Putamen (tissue), 1 donor: ENCODE results near the gene PRODH2.
"Not testable (repeated sequence)": the region's sequence is repeated elsewhere in the genome, so short reads cannot be mapped to it uniquely, and the experiment has no call there.

Source experiments
- DNase-seq: peaks from one replicate; pipeline ENCODE4 v3.0.0-alpha.2; 2016; ENCODE audit warnings: low spot score

Gene PRODH2

GRCh38 chr19:35843676-35844481 is 31.2 kb upstream of the PRODH2 start:
- DNase-seq, result no peak

DNA sequence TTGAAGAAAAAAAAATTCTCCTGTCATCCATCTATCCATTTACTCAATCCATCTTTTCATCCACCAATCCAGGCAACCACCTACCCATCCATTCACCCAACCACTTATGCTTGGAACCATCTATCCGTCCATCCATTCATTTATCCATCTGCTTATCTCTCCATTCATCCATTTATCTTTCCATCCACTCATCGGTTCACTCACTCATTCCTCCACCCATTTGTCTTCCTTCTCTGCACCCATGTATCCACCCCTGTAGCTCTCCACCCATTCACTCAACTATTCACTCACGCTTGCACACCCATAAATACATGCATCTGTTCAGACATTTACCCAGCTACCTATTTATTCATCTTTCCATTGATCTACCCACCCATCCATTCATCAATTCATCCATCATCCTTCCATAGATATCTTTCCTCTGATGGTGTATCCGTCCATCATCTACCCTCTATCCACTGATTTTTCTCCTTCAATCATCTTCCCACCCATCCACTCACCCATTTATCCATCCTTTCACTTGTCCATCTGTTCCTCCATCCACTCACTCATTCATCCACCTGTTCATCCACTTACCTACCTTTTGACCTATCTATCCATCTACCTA is 30.1 kb upstream of the PRODH2 start:
- no peak for DNase-seq

DNA sequence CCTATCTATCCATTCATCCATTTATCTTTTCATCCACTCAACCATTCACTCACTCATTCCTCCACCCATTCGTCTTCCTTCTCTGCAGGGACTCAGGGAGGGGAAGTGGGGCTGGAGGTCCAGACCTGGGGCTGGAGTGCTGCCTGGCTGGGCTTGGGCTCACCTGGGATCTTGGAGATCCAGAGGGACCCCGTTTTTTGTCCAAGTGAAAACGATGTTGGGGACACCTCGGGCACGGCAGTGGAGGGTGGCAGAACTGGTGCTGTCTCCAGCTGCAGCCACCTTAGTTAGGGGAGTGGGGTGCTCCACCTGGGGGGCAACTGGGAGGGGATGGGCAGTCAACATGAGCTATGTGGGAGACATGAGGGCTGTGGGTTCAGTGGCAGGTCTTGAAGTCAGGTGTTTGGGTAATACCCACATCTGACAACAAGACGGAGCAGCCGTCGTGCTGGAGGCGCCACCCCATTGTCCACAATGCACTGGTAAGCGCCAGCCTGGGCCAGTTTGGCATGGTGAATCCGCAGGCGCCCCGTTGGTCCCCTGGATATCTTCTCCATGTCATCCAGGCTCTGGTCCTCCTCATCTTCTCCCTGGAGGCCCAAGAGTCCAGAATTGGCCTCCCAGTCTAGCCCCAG is 29.4 kb upstream of the PRODH2 start:
- DNase-seq, result no peak

DNA sequence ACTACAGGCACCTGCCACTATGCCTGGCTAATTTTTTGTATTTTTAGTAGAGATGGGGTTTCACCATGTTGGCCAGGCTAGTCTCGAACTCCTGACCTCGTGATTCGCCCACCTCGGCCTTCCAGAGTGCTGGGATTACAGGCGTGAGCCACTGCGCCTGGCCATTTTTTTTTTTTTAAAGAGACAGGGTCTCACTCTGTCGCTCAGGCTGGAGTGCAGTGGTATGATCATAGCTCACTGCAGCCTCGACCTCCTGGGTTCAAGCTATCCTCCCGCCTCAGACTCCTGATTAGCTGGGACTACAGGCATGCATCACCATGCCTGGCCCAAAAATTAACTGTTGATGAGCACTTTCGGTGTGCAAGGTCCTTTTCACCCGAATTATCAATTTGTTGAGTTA is 23.5 kb upstream of the PRODH2 start:
- not testable (repeated sequence) for DNase-seq

GRCh38 chr19:35833972-35834371 is 21.3 kb upstream of the PRODH2 start:
- no peak for DNase-seq

GRCh38 chr19:35832054-35832453 is 19.4 kb upstream of the PRODH2 start:
- no peak for DNase-seq

GRCh38 chr19:35830986-35831385 is 18.3 kb upstream of the PRODH2 start:
- no peak for DNase-seq

- DNase-seq, result peak; percentile 17
These were observed 16.2 kb upstream of the PRODH2 start for GRCh38 chr19:35828692-35829301.

GRCh38 chr19:35824150-35824549 is 11.5 kb upstream of the PRODH2 start:
- no peak for DNase-seq

DNA sequence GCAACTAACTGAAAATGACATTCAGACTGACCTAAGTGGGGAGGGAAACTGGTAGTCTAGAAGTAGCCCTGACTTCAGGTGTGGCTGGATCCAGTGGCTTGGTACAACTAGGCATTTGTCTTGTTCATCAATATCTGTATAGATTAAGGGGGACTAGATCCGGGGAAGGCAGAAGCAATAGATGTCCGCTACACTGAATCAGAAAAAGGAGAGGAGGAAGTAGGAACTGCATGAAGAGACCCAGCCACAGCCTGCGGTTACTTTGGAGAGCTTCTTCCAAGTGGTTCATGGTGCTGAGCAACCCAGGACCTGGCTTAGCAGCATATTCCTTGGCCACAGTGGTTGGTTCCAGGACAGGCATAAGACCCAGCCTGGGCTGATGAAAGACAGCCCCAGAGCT is 9.9 kb upstream of the PRODH2 start:
- DNase-seq, result no peak

DNA sequence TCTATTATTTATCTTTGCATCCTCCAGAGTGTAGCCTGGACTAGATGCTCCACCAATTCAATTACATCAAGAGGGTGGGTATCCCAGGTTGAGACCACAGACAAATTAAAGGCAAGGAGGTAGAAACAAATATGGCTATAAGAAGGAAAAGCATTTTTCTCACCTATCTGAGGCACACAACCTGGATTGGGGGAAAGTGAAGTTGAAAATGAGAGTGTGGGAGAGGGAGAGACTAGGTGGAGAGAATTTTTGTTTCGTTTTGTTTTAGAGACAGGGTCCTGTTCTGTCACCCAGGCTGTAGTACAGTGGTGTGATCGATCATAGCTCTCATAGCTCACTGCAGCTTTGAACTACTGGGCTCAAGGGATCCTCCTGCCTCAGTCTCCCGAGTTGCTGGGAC is 5.8 kb upstream of the PRODH2 start:
- DNase-seq, result no peak

GRCh38 chr19:35816846-35817245 is 4.2 kb upstream of the PRODH2 start:
- DNase-seq, result no peak

DNA sequence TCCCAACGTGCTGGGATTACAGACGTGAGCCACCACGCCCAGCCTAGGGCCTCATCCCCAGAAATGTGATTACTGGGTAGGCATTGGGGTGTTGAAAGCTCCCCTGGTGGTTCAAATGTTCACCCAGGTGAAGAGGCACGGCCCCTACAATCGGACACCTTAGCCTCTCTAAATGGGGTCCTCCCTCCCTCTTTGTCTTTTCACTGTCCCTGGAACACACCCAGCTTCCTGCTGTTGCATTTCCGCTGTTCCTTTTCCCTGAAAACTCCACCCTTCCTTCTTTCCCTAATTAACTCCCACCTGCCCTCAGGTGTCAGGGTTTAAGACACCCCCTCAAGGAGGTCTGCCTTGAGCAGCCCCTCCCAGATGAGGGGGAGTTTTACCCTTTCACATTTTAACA is 3.6 kb upstream of the PRODH2 start:
- no peak for DNase-seq

DNA sequence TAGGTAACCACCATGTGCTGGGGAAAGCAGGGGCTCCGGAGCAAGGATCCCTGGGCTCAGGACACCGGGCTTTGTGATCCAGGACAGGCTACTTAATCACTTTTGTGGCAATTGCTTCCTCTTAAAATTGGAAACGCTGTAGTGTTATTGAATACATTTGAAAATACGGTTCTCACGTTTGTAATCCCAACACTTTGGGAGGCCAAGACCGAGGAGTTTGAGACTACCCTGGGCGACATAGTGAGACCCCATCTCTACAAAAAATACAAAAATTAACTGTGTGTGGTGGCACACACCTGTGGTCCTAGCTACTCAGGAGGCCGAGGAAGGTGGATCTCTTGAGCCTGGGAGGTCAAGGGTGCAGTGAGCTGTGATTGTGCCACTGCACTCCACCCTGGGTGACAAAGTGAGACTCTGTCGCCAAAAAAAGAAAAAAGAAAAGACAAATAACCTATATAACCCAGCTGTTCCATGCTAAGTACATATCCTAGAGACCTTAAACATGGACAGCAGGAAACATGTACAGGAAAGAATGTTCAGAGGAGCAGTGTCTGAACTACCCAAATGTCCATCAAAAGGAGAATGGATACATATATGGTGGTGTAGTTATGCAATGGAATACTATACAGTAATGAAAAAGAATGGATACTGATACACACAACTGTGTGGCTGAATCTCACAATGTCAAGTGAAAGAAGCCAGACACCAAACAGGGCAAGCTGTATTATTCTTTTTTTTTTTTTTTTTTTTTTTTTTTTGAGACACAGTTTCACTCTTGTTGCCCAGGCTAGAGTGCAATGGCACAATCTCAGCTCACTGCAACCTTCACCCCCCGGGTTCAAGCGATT is 622 bp upstream of the PRODH2 start:
- DNase-seq, result no peak

DNA sequence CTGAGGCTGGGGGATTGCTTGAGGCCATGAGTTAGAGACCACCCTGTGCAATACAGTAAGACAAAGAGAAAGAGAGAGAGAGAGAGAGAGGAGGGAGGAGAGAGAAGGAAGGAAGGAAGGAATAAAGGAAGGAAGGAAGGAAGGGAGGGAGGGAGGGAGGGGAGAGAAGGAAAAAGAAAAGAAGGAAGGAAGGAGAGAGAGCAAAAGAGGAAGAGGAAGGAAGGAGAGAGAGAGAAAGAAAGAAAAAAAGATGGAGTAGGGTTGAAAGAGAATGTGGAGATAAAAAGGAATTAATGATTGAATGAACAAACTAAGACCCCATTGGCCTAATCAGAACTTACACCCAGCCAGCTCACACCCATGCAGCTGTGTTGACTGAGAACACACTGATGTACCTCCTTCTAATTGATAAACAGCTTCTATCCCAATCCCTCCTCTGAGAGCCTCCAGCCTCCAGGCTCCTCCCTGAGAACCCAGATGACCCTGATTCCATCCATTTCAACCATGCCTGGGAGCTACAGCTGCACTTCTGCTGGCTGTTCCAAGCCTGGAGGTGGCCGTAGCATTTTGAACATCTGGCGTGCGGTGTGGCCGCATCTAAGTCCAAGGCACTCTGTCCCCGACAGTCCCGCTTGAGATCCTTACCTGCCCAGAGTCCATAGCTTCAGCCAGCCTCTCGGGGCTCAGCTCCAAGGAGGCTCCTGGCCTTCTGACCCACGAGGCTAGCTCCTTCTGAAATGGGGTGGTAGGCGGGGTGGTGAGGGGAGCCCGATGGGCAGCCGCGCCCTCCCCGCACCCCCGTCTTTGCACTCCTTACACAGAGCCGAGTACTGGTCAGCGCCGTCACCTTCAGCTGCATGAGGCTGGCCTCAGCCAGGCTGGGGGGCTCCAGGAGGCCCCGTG is 1.1 kb downstream of the PRODH2 start:
- DNase-seq, result no peak

GRCh38 chr19:35807633-35808032 is 5.0 kb downstream of the PRODH2 start:
- DNase-seq, result no peak

DNA sequence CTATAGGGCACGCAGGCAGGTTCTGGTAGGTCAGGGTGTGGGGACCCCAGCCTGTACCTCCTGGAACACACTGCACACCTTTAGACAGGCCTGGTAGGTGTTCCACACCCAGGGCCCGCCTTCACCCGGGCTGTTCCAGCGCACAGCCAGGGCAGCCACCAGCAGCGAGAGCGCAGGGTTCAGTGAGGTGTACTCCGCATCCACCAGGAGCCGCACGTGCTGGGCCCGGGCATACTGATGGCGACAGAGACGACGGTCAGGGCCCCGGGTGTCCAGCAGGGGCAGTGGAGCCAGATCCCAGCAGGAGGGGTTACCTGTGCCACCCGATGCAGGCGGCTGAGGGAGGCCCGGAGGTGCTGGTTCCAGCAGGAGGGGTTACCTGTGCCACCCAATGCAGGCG is 6.0 kb downstream of the PRODH2 start:
- no peak for DNase-seq

GRCh38 chr19:35805526-35806102 is 7.0 kb downstream of the PRODH2 start:
- DNase-seq, result no peak

- DNase-seq, result no peak
These were observed 10.8 kb downstream of the PRODH2 start for GRCh38 chr19:35801828-35802227.

DNA sequence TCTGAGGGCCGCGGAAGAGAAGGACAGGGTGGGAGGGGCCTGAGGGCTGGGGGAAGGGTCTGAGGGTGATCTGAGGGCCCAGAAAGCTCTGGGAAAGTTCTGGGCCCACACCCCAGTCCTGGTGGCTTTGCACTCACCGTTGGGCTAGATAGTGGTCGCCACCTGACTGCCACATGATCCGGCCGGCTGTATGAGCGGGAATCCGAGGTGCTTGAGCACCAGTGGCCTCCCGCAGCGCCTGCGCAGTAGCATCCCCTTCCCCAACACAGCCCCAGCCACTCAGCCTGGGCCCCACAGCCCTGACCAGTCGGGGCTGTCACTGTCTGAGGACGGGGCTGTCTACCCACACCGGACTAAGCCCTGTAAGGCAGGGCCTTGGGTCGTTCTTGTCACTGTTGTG is 15.0 kb downstream of the PRODH2 start:
- DNase-seq, result no peak
